CD4-positive, alpha-beta T cell treated with Interleukin-1 beta for 1 hour (primary cell): ENCODE measurements around the gene ACOT13.
"Not testable (repeated sequence)": the region's sequence is repeated elsewhere in the genome, so short reads cannot be mapped to it uniquely, and the experiment has no call there.

Source experiments
- DNase-seq, 2 donors: peaks; one replicate each; pipeline ENCODE4 v3.0.0-alpha.2; 2020 to 2022

ACOT13 gene

DNA sequence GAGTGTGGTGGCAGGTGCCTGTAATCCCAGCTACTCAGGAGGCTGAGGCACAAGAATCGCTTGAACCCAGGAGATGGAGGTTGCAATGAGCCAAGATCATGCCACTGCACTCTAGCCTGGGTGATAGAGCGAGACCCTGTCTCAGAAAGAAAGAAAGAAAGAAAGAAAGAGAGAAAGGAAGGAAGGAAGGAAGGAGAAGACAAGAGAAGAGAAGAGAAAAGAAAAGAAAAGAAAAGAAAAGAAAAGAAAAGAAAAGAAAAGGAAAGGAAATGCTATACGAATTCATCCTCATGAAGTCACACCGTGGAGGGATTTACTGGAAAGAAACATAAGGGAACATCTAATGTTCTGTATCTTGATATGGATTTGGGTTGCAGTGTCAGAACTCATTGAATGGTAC, 67.8 kb downstream of the ACOT13 start:
- DNase-seq: not testable (repeated sequence)

DNA sequence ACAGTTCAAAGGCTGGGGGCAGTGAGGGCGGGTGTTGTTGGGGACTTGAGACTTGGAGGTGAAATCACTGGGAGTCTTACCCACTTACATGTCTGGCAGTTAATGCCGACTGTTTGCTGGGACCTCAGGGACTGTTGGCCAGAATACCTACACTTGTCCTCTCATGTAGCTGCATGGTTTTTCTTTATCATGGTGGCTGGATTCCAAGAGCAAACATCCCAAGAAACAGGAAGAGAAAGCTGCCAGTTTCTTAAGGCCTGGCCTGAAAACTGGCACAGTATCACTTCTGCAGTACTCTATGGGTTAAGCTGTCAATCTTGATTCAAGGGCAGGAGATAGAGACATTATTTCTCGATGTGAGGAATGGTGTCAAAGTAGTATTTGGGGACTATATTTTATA, 71.9 kb downstream of the ACOT13 start:
- DNase-seq: no peak

DNA sequence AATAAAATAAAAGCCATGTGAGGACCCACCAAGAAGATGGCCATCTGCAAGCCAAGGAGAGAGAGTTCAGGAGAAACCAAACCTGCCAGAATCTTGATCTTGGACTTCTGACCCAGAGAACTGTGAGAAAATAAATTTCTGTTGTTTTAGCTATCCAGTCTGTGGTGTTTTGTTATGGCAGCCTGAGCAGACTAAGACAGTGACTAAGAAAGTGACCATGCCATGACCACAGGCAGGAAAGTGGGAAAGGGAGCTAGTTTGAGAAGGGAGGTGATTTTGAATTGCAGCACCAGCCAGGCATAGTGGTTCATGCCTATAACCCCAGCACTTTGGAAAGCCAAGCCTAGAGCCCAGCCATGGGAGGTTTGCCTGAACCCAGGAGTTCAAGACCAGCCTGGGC, 74.0 kb downstream of the ACOT13 start:
- DNase-seq: no peak

DNA sequence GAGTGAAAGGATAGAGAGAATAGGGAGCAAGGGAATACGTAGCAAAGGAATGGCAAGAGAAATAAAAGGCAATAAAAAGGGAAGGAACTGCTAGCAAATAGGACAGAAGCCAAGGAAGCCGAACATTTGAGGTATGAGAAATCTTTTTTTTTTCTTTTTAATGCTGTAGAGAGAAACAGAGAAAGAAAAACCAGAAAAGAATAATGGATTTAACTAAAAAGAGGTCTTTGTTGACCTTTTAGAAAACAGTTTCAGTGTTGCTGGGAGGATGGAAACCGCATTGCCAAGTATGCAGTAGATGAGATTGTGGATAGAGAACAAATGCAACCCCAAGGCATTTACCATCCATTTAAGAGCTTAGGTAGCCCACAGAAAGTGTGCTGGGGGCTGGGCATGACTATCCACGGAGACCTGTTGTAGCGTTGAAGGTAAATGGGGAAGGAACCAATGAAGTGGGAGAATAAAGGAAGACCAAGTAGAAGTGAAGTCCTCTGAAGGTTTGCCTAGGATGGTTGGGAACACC, 75.4 kb downstream of the ACOT13 start:
- no peak for DNase-seq

DNA sequence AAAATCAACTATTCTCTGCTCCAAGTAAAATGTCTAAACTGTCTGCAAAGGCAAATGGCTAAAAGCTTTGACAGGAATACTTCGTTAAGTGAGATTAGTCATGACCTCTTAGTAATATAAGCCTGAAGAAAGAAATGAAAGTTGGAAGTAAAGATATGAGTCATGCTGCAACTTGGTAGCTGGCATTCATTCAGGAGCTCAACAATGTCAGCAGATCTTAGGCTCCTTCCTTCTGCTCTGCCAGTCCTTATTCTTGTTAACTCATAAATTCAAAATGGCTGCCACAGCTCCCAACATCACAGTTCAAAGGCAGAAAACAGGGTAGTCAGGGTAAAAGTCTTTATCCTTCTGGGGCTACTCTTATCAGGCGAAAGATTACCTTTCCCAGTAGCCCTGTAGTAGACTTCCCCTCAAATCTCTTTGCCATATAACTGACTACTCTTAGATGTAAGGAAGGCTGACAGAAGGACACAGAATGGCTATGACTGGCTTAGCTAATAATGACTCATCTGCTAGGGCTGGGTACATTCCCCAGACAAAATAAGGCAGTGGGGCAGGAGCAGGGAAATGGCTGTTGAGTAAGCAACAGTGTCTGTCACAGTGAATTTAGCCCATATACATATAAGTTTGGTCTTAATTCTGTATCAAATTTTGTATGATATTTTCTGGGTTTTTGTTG, 76.5 kb downstream of the ACOT13 start:
- peak in 1 of 2 donors; percentile 47 for DNase-seq

DNA sequence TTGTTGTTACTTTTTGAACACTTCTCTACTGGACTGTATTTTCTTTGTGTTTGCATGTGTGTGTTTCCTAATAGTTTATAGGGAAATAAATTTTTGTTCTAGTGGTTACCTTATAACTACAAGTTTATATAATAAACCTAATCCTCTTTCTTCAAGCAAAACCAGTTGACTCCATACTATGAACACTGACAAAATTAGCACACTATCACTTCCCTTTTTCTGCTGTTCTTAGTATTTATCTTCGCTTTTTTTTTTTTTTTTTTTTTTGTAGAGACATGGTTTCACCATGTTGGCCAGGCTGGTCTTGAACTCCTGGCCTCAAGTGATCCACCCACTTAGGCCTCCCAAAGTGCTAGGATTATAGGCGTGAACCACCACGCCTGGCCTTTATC, 77.1 kb downstream of the ACOT13 start:
- DNase-seq: no peak

DNA sequence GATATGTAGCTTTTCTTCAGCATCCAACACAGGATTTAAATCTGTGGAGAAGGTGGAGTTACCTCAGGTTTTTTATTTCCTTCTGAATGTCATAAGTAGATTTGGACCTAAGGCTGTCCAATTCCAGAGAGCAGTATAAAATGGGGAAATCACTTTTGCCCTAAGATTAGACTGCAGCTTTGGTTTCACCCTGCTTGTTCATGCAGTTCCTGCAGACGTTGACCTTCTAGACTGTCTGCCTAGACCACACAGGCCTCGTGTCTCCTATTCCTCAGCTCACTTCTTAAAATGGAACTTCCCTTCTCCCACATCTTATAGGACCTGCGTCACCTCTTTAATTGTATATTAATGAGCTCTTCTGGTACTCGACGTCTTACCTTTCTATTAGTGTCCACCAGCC, 78.0 kb downstream of the ACOT13 start:
- DNase-seq: peak in 1 of 2 donors; percentile 38

DNA sequence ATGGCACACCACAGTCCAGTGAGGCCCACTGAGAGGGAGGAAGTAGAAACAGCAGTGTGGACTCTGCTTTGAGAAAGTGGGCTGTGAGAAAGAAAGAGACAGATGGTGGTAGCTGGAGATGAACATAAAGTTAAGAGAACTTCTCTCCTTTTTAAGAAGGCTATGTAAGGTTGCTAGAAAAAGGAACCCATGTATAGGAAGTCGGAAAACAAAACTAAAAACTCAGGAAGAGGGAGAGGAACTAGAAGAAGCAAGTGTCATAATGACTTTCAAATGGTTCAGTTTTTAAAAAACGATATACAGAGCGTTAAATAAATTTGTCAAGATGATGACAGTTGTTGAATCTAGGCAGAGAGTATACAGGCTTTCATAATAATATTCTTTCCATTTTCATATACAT, 82.4 kb downstream of the ACOT13 start:
- no peak for DNase-seq

DNA sequence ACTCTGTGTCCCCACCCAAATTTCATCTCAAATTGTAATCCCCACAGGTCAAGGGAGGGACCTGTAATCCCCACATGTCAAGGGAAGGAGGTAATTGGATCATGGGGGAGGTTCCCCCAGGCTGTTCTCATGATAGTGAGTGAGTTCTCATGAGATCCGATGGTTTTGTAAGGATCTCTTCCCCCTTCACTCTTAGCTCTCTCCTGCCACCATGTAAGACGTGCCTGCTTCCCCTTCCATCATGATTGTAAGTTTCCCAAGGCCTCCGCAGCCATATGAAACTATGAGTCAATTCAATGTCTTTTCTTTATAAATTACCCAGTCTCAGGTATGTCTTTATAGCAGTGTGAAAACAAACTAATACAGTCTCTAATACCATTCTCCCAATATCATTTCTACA, 84.0 kb downstream of the ACOT13 start:
- not testable (repeated sequence) for DNase-seq

DNA sequence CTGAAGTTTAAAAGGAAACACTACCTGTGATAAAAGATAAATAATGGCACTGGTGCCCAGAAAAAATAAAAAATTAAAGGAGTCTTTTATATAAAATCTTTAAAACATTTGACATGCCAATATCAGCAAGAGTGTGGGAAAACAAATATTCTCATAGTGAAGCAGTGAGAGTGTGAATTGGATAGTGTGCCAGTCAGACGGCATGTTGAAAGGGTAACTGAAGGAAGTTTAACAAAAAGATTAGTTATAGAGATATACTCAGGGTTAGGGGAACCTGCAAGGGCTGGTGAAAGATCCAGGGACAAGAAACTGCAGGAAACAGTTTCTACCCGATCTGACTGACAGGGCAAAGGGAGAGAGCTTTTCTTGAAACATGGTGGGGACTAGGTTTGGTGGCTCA, 85.6 kb downstream of the ACOT13 start:
- DNase-seq: no peak

DNA sequence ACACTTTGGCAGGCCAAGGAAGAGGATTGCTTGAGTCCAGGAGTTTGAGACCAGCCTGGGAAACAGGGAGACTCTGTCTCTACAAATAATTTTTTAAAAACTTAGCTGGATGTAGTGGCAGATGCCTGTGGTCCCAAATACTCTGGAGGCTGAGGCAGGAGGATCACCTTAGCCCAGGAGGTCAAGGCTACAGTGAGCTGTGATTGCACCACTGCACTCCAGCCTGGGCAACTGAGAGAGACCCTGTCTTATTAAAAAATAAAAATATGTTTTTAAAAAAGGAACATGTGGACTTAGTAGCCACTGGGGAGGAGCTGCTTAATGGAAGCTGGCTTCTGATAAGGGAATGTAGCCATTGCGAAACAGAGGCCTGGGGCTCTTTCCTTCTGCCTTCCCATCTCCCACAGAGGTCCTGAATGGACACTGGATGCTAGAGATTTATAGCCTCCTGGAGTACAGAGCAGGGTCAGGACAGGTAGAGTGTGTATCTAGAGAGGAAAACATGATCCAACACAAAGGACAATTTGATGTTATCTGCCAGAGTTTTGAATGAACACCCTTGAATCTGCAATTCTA, 86.1 kb downstream of the ACOT13 start:
- DNase-seq: no peak

DNA sequence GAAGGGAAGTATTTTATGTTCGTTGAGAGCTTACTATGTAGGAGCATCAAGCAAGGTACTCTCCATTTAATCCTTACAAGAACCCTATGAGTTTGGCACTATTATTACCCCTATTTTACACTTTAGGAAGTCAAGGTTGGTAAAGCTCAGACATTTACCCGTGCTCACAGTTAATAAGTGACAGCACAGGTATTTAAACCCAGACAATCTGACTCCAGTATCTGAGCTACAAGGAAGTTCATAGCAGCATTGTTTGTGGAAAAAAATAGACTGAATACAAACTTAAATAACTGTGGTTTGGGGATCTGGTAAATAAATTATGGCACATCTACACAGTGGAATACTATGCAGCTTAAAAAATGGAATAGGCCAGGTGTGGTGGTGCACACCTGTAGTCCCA, 86.7 kb downstream of the ACOT13 start:
- DNase-seq: no peak

DNA sequence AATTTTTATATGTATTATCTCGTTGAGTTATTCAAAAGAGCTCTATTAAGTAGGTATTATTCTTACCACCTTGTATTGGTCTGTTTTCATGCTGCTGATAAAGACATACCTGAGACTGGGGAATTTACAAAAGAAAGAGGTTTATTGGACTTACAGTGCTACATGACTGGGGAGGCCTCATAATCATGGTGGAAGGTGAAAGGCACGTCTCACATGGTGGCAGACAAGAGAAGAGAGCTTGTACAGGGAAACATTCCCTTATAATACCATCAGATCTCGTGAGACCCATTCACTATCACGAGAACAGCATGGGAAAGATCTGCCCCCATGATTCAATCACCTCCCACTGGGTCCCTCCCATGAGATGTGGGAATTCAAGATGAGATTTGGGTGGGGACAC, 87.5 kb downstream of the ACOT13 start:
- DNase-seq: not testable (repeated sequence)
